Spleen (tissue), 11 donors: ENCODE data around the gene ACHE. TPM values are rescaled to one million over a fixed set of nuclear protein-coding genes. Genes with fewer than 3 reads are reported as not detected.

Experiments used
- DNase-seq: peaks from one replicate; pipeline ENCODE4 v3.0.0-alpha.2; 2020
- H3K27ac ChIP-seq, 8 donors: fragments of 200-600 bp; sonication (generic) in 7 of 8; 1 replicate in 4 of 8; 2 replicates in 4 of 8; pipeline versions ENCODE4 v1.5.0 to v1.8.0; 2016 to 2021; ENCODE audit warnings: inconsistent platforms in 4 of 8, mild to moderate bottlenecking in 4 of 8, moderate library complexity in 1 of 8
- H3K27me3 ChIP-seq, 7 donors: fragments of 200-600 bp; sonication (generic) in 6 of 7; replicated peaks in 1 of 7; 1 replicate in 4 of 7; 2 replicates in 3 of 7; pipeline versions ENCODE4 v1.5.0 to v1.8.0; 2016 to 2021; ENCODE audit warnings: inconsistent platforms in 3 of 7, mild to moderate bottlenecking in 1 of 7
- H3K36me3 ChIP-seq, 6 donors: fragments of 200-600 bp; sonication (generic) in 5 of 6; 1 replicate in 4 of 6; 2 replicates in 2 of 6; pipeline versions ENCODE4 v1.5.0 to v1.8.0; 2016 to 2021; ENCODE audit warnings: inconsistent platforms in 2 of 6
- H3K4me1 ChIP-seq, 6 donors: fragments of 200-600 bp; sonication (generic) in 5 of 6; 1 replicate in 3 of 6; 2 replicates in 3 of 6; pipeline versions ENCODE4 v1.5.0 to v1.8.0; 2016 to 2021; ENCODE audit warnings: inconsistent platforms in 3 of 6
- H3K4me3 ChIP-seq, 8 donors: fragments of 200-600 bp; sonication (generic) in 7 of 8; 1 replicate in 4 of 8; 2 replicates in 4 of 8; pipeline versions ENCODE4 v1.5.0 to v1.8.0; 2016 to 2021; ENCODE audit warnings: inconsistent platforms in 4 of 8, mild to moderate bottlenecking in 4 of 8, moderate library complexity in 2 of 8
- H3K9me3 ChIP-seq, 8 donors: fragments of 200-600 bp; sonication (generic) in 7 of 8; 1 replicate in 4 of 8; 2 replicates in 4 of 8; pipeline versions ENCODE4 v1.5.0 to v1.8.0; 2016 to 2021; ENCODE audit warnings: inconsistent platforms in 4 of 8
- POLR2A ChIP-seq, 3 donors: fragments of 450-650 bp; IDR thresholded peaks; one replicate each; pipeline ENCODE4 v1.5.1; 2017; ENCODE audit warnings: antibody characterized with exemption in 3 of 3, mild to moderate bottlenecking in 1 of 3
- POLR2AphosphoS5 ChIP-seq, 3 donors: sonication (generic); formaldehyde crosslinking; IDR thresholded peaks; one replicate each; pipeline ENCODE4 v1.5.1; 2017; ENCODE audit warnings: antibody characterized with exemption in 3 of 3
- WGBS, 5 donors: extraction: QIAGEN DNeasy Blood & Tissue Kit in 3 of 5; methylation state at CpG; one replicate each; pipeline versions ENCODE4 v1.1.5 to v1.1.7; 2013 to 2018; 5-methylcytosine and 5-hydroxymethylcytosine counted together
- intact Hi-C: fragments of 100-400 bp; cut with DNase I; formaldehyde crosslinking; loops from one replicate; pipeline ENCODE4 v1.15.0; 2023; ENCODE audit warnings: low total_unique reads
- polyA plus RNA-seq, 3 donors: library from polyadenylated mRNA; stranded (reverse); fragments of 200-250 nt; gene quantifications; one replicate each; pipeline ENCODE4 v1.2.1, GENCODE V29; 2013
- total RNA-seq, 7 donors: library from RNA; depleted of rRNA in 3 of 7; stranded (reverse); fragments of >200 nt in 3 of 7; fragmentation: NEBNext Ultra II Directional in 4 of 7; extraction: Animal tissue kit (Norgen Biotek cat#: 25700) in 4 of 7; gene quantifications; one replicate each; pipeline versions ENCODE4 v1.1.0 to v1.2.1, GENCODE V29; 2016 to 2021
- TF ChIP-seq, protein P1 (sequence below), 11 experiments: fragments of 200-600 bp in 7 of 11; fragments of 450-650 bp in 4 of 11; sonication (generic) in 4 of 11; IDR thresholded peaks in 8 of 11; conservative IDR thresholded peaks in 3 of 11; 1 replicate in 7 of 11; 2 replicates in 4 of 11; pipeline versions ENCODE4 v1.4.0 to v1.8.0; 2016 to 2021; ENCODE audit warnings: antibody characterized with exemption in 11 of 11, inconsistent platforms in 4 of 11, mild to moderate bottlenecking in 1 of 11
- donor health status: healthy with polysubstance abuse.
- donor health status: DM: no; HTN: no; CAD: no; lungs with moderate emphysema.
- donor health status: DM: no; HTN: no; CAD: no.
- donor health status: Bipolar disorder and iron deficiency.
- donor health status: healthy.
- donor health status: DM: no; HTN: no; CAD: no.
- donor health status: DM: yes; HTN: yes; CAD: no.

Gene ACHE
- total and polyA plus RNA-seq, 10 donors = 2.0 to 10.8 (median 3.8) TPM

DNA sequence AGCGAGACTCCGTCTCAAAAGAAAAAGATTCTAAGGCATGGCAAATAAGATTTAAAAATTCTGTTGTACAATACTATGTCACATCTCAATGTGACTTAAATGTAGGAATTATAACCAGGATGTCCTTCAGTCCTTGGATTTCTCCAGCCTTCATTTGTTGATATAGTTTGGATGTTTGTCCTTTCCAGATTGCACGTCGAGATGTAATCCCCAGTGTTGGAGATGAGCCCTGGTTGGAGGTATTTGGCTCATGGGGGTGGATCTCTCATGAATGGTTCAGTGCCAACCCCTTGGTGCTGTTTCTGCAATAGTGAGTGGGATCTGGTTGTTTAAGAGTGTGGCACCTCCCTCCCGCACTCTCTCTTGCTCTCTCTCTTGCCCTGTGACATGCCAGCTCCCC lies 12.8 kb upstream of the ACHE start:
- no peaks in the 10 kb centered on the region for H3K36me3 ChIP-seq
- TF ChIP-seq, protein P1, sequence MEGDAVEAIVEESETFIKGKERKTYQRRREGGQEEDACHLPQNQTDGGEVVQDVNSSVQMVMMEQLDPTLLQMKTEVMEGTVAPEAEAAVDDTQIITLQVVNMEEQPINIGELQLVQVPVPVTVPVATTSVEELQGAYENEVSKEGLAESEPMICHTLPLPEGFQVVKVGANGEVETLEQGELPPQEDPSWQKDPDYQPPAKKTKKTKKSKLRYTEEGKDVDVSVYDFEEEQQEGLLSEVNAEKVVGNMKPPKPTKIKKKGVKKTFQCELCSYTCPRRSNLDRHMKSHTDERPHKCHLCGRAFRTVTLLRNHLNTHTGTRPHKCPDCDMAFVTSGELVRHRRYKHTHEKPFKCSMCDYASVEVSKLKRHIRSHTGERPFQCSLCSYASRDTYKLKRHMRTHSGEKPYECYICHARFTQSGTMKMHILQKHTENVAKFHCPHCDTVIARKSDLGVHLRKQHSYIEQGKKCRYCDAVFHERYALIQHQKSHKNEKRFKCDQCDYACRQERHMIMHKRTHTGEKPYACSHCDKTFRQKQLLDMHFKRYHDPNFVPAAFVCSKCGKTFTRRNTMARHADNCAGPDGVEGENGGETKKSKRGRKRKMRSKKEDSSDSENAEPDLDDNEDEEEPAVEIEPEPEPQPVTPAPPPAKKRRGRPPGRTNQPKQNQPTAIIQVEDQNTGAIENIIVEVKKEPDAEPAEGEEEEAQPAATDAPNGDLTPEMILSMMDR (IDR thresholded peaks at IDR 0.05 in 8 of 11, conservative IDR thresholded peaks at IDR 0.05 in 3 of 11) = no peak
- TF ChIP-seq POLR2A (IDR thresholded peaks at IDR 0.05) = no peak
- no peak for TF ChIP-seq POLR2AphosphoS5 (IDR thresholded peaks at IDR 0.05)
- WGBS, 5 donors = 90 to 96% (median 94%) methylated on average over 5 of the region's 5 CpGs
- peaks cover 0 to 5% (median 0%) of the 10 kb centered on the region in 6 donors for H3K4me1 ChIP-seq
- H3K27me3 ChIP-seq = peaks cover 0 to 36% (median 0%) of the 10 kb centered on the region in 7 donors
- H3K27ac ChIP-seq = no peak overlapping the region
- no peak overlapping the region for H3K4me3 ChIP-seq
- intact Hi-C loops = no loop called here
- DNase-seq = no peak
- H3K9me3 ChIP-seq = peaks cover 0 to 5% (median 0%) of the 10 kb centered on the region in 8 donors

DNA sequence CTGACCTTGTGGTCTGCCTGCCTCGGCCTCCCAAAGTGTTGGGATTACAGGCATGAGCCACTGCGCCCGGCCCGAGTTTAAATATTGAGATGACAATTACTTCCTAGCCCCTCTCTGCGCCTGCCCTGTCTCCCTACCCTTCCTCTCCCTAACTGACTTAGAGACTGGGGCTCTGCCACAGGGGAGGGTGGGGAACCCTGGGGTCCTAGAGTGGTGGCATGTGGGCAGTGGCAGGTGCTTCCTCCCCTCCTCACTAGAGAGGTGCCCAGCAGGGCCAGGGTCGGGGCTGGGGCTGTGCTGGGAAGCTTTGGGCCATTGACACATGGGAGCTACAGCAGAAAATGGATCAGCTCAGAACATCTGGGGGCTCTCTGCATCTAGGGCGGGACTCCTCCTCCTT lies 7.0 kb upstream of the ACHE start:
- WGBS, 5 donors = 76 to 89% (median 84%) methylated on average over 7 of the region's 7 CpGs
- H3K27ac ChIP-seq = no peak overlapping the region
- TF ChIP-seq POLR2AphosphoS5 (IDR thresholded peaks at IDR 0.05) = no peak
- TF ChIP-seq POLR2A (IDR thresholded peaks at IDR 0.05) = no peak
- TF ChIP-seq, protein P1 (IDR thresholded peaks at IDR 0.05 in 8 of 11, conservative IDR thresholded peaks at IDR 0.05 in 3 of 11) = no peak
- intact Hi-C loops = no loop called here
- peaks cover 0 to 5% (median 0%) of the 10 kb centered on the region in 8 donors for H3K9me3 ChIP-seq
- H3K4me1 ChIP-seq = peaks cover 0 to under 1% (median 0%) of the 10 kb centered on the region in 6 donors
- no peak overlapping the region for H3K4me3 ChIP-seq
- no peaks in the 10 kb centered on the region for H3K36me3 ChIP-seq
- H3K27me3 ChIP-seq = peaks cover 0 to 61% (median 13%) of the 10 kb centered on the region in 7 donors
- no peak for DNase-seq

DNA sequence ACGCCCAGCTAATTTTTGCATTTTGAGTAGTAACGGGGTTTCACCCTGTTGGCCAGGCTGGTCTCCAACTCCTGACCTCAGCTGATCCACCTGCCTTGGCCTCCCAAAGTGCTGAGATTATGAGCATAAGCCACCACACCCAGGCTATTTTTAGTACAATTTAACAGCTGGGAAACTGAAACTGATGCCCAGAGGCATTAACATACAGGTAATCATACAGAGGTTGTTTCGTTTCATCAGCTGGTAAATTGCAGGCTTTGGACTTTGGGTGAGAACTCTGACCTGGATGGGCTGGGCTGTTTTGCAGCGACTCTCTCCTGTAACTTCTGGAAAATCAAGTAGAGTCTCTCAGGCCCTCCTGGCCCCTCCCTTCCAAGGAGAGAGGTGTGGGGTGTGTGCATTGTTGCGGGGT lies 6.2 kb upstream of the ACHE start:
- TF ChIP-seq, protein P1 (IDR thresholded peaks at IDR 0.05 in 8 of 11, conservative IDR thresholded peaks at IDR 0.05 in 3 of 11) = no peak
- no peak for TF ChIP-seq POLR2A (IDR thresholded peaks at IDR 0.05)
- no peak for TF ChIP-seq POLR2AphosphoS5 (IDR thresholded peaks at IDR 0.05)
- peaks cover 0 to 63% (median 20%) of the 10 kb centered on the region in 7 donors for H3K27me3 ChIP-seq
- DNase-seq = no peak
- H3K4me3 ChIP-seq = no peak overlapping the region
- H3K27ac ChIP-seq = no peak overlapping the region
- WGBS, 5 donors = 73 to 83% (median 80%) methylated on average over 5 of the region's 5 CpGs
- peaks cover 0 to 7% (median 3%) of the 10 kb centered on the region in 6 donors for H3K4me1 ChIP-seq
- intact Hi-C loops = no loop called here
- H3K9me3 ChIP-seq = peaks cover 0 to 5% (median 0%) of the 10 kb centered on the region in 8 donors
- no peaks in the 10 kb centered on the region for H3K36me3 ChIP-seq

DNA sequence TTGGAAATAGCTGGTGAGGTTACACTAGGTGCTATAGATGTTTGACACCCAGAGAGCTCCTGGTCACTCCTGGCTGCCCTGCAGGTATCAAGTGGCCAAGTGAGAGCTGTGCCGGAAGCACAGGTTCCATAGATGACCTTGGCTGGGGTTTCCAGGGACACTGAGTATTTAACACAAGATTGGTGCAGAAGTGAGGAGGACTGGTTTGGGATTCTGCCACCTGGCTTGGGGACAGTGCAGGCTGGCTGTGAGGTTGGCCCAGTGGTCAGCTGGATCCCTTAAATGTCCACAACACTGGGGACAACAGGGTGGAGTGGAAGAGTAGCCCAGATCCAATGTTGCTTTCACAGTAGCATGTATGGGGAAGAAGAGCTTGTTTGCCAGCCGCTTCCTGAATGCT lies 5.3 kb upstream of the ACHE start:
- no peak for DNase-seq
- Histone ChIP-seq H3K9me3 (no peaks in the 10 kb centered on the region), H3K27ac (no peak overlapping the region), H3K4me3 (no peak overlapping the region), H3K36me3 (no peaks in the 10 kb centered on the region), H3K4me1 (peaks cover 6 to 16% (median 11%) of the 10 kb centered on the region in 6 donors), H3K27me3 (peaks cover 0 to 69% (median 29%) of the 10 kb centered on the region in 7 donors)
- intact Hi-C loops = no loop called here
- TF ChIP-seq POLR2A (IDR thresholded peaks at IDR 0.05) (no peak), POLR2AphosphoS5 (IDR thresholded peaks at IDR 0.05) (no peak)
- TF ChIP-seq, protein P1 (IDR thresholded peaks at IDR 0.05 in 8 of 11, conservative IDR thresholded peaks at IDR 0.05 in 3 of 11) = no peak
- 75 to 97% (median 88%) methylated on average over 2 of the region's 2 CpGs for WGBS, 5 donors
